ENCODE measurements around the gene CRB3. TPM values are rescaled to one million over a fixed set of nuclear protein-coding genes. Genes with fewer than 3 reads are reported as not detected.
A peak's percentile ranks its signal among the peaks of the same experiment; 100 is the strongest.

The CRB3 gene
- total and polyA plus RNA-seq, 9 of the 15 experiments (the other 6 are each of a cell fraction or from before 2014, with no cell fraction given) = 0.49 TPM; not detected in 8

DNA sequence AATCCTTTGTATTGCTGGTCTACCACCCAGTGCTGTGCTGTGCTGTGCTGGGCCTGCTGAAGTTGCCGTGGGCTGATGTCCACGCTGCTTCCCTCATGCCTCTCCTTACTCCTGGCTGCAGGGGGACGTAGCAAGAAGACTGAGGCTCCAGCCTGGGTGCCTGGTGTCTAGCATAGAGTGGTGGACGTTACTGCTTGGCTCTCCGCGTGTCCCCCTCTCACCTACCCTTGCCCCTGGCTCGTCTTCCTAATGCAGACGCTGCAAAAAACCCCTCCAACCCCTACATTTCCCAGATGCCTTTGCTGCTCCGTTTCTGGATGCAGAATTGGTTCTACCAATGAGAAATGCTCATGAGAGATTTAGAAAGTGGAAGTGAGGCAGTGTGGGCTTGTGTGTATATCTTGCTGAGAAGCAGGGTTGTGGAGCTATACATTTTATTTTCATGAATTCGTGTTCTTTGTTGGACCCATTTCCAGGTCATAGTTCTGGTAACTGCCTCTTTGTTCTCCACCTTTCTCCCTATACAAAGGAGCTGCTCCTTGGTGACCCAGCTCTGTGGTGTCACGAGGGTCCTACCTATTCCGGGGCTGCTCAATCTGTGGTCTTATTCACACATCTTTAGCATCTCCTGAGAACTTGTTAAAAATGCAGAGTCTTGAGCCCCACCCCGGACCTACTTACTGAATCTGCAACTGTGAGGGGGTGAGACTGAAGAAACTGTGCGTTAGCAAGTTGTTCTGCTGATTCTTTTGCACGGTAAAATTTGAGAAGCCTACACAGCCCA lies 25.4 kb downstream of the CRB3 start:
- CTCF ChIA-PET (ENCODE audit: low intra/inter-chr PET ratio) = no interaction called here
- DNase-seq (ENCODE audit: extremely low read depth in 1 of 4, low spot score in 3 of 4) = peak in 1 of 4 experiments; percentile 4
- POLR2A ChIA-PET = interaction anchor here (1.1 kb wide), 1 partner anchor 10 kb away, joined by 5 read pairs; no protein-coding TSS in a partner anchor
- WGBS (ENCODE audit: insufficient coverage, low coverage, missing lambda C conversion rate) = 8% methylated on average over 14 of the region's 15 CpGs
- Histone ChIP-seq H3K9ac (ENCODE audit: insufficient read depth in 1 of 2, low read depth in 2 of 2, low read length in 2 of 2) (peak overlapping the region in 1 of 2 experiments; percentile 48; a peak in 1 of 4 replicates), H3K4me1 (replicated peaks in 1 of 2; ENCODE audit: control insufficient read depth in 2 of 2, insufficient read depth in 2 of 2, low read length in 2 of 2) (peaks cover 5% of the 10 kb centered on the region in 2 experiments; a peak in 3 of 5 replicates), H3K9me1 (ENCODE audit: control insufficient read depth, insufficient read depth, low read length) (no peaks in the 10 kb centered on the region), H3K27me3 (ENCODE audit: control insufficient read depth in 2 of 2, insufficient read depth in 2 of 2, low read length in 2 of 2) (no peaks in the 10 kb centered on the region), H3K27ac (ENCODE audit: extremely low read depth, low read depth, low read length) (no peak overlapping the region), H4K20me1 (replicated peaks; ENCODE audit: control insufficient read depth, insufficient read depth, low read length) (no peaks in the 10 kb centered on the region), H3K79me2 (ENCODE audit: control insufficient read depth, insufficient read depth, low read length) (no peaks in the 10 kb centered on the region), H3K4me2 (ENCODE audit: insufficient read depth, low read length) (peak overlapping the region; percentile 25), H3K9me3 (replicated peaks; ENCODE audit: control insufficient read depth, insufficient read depth, low read depth, low read length) (no peaks in the 10 kb centered on the region; the same call in 1 of the 2 replicates), H2AFZ (ENCODE audit: low read depth, low read length) (peak overlapping the region; percentile 87), H3K4me3 (no peak overlapping the region), H3K36me3 (ENCODE audit: control insufficient read depth, insufficient read depth, low read length) (no peaks in the 10 kb centered on the region)
- BruUV-seq (replicated peaks) = no TSS peak
- in situ Hi-C loops (cut with MboI) = no loop called here
- TF ChIP-seq NELFE (IDR thresholded peaks at IDR 0.05; ENCODE audit: insufficient read depth, insufficient read length) (no peak), ARNT (IDR thresholded peaks at IDR 0.05) (no peak), ZNF551 (CRISPR knock-in tag; IDR thresholded peaks at IDR 0.05) (no peak), RAD51 (IDR thresholded peaks at IDR 0.05; ENCODE audit: borderline replicate concordance, low read depth) (no peak), HDAC6 (IDR thresholded peaks at IDR 0.05; ENCODE audit: low read depth, low read length) (no peak), PHF20 (IDR thresholded peaks at IDR 0.05; ENCODE audit: partially characterized antibody) (no peak), ATF1 (CRISPR knock-in tag; IDR thresholded peaks at IDR 0.05) (no peak), ATF1 (tag; IDR thresholded peaks at IDR 0.05) (no peak), MAZ (CRISPR knock-in tag; conservative IDR thresholded peaks at IDR 0.05 in 1 of 2, IDR thresholded peaks at IDR 0.05 in 1 of 2) (no peak), ZNF239 (CRISPR knock-in tag; IDR thresholded peaks at IDR 0.05) (no peak), SIX5 (IDR thresholded peaks at IDR 0.05; ENCODE audit: borderline replicate concordance in 1 of 2, insufficient read depth in 1 of 2, low read depth in 1 of 2, low read length in 2 of 2) (no peak), SRSF1 (IDR thresholded peaks at IDR 0.05; ENCODE audit: low read depth, low read length) (no peak), CBX3 (IDR thresholded peaks at IDR 0.05; ENCODE audit: borderline replicate concordance in 1 of 2, low read length in 2 of 2) (no peak)
- TF ChIP-seq, protein P1, sequence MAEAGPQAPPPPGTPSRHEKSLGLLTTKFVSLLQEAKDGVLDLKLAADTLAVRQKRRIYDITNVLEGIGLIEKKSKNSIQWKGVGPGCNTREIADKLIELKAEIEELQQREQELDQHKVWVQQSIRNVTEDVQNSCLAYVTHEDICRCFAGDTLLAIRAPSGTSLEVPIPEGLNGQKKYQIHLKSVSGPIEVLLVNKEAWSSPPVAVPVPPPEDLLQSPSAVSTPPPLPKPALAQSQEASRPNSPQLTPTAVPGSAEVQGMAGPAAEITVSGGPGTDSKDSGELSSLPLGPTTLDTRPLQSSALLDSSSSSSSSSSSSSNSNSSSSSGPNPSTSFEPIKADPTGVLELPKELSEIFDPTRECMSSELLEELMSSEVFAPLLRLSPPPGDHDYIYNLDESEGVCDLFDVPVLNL (CRISPR knock-in tag; IDR thresholded peaks at IDR 0.05; ENCODE audit: low read depth) = no peak
- TF ChIP-seq, protein P2, sequence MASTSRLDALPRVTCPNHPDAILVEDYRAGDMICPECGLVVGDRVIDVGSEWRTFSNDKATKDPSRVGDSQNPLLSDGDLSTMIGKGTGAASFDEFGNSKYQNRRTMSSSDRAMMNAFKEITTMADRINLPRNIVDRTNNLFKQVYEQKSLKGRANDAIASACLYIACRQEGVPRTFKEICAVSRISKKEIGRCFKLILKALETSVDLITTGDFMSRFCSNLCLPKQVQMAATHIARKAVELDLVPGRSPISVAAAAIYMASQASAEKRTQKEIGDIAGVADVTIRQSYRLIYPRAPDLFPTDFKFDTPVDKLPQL (IDR thresholded peaks at IDR 0.05; ENCODE audit: extremely low read depth, insufficient read length) = no peak
- no peak for FAIRE-seq
- peak; percentile 42; the same call in 2 of the 3 replicates for ATAC-seq
- intact Hi-C loops (cut with micrococcal nuclease) = no loop called here

All from K562 (cell line).